GM18498 (cell line): Measurements from ENCODE around the gene UQCC5.

Source experiments
- ATAC-seq: cut with Tn5 transposase; IDR thresholded peaks from one replicate; pipeline ENCODE4 v1.9.1; 2021; ENCODE audit warnings: mild to moderate bottlenecking, moderate library complexity; ENCODE audit not compliant: unreplicated experiment

Gene UQCC5

DNA sequence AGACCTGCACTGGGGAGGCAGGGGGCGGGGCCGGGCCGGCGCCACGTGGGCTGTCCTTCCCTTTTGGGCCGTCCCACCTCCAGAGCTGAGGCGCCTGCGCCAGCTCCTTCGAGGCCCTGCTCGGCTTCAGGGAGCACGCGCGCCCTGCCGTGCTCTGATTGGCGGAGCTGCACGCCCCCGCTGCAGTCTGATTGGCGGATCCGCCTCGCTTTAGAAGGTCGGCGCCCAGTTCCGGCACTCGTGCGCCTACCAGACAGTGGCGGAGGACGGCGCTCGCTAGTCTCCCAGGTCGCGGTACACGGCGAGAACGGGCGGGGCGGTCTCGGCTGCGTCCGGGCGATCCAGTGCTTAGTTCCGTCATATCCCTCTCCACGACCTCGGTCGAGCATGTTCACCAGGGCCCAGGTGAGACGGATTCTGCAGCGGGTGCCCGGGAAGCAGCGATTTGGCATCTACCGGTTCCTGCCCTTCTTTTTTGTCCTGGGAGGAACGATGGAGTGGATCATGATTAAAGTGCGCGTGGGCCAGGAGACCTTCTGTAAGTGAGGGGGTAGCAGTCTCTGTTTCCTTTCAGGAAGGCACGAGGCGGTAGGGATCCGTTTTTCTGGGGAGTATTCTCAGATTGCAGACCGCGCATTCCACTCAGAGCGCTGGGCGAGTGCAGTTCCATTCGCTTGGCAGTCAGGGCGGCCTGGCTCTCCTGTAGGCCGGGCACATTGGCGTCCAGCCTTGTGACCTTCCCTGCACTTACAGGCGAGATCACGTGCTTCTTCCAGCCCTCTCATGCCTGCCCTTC, at the start of gene UQCC5:
Gene UQCC5 (plus strand): TSS at position 237 of the 796 bp plus-strand sequence. CDS start 151 bp downstream, at position 388.
- ATAC-seq = peak; percentile 84

GRCh38 chr3:52487050-52487787, 49.2 kb upstream of the UQCC5 start:
- no peak for ATAC-seq

DNA sequence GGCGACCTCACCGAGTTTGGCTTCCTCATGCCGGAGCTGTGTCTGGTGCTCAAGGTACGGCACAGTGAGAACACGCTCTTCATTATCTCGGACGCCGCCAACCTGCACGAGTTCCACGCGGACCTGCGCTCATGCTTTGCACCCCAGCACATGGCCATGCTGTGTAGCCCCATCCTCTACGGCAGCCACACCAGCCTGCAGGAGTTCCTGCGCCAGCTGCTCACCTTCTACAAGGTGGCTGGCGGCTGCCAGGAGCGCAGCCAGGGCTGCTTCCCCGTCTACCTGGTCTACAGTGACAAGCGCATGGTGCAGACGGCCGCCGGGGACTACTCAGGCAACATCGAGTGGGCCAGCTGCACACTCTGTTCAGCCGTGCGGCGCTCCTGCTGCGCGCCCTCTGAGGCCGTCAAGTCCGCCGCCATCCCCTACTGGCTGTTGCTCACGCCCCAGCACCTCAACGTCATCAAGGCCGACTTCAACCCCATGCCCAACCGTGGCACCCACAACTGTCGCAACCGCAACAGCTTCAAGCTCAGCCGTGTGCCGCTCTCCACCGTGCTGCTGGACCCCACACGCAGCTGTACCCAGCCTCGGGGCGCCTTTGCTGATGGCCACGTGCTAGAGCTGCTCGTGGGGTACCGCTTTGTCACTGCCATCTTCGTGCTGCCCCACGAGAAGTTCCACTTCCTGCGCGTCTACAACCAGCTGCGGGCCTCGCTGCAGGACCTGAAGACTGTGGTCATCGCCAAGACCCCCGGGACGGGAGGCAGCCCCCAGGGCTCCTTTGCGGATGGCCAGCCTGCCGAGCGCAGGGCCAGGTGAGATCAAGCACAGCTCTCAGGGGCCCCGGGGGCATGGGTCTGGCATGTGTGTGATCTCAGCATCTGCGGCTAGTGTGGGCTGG, 48.4 kb upstream of the UQCC5 start:
- ATAC-seq = no peak

DNA sequence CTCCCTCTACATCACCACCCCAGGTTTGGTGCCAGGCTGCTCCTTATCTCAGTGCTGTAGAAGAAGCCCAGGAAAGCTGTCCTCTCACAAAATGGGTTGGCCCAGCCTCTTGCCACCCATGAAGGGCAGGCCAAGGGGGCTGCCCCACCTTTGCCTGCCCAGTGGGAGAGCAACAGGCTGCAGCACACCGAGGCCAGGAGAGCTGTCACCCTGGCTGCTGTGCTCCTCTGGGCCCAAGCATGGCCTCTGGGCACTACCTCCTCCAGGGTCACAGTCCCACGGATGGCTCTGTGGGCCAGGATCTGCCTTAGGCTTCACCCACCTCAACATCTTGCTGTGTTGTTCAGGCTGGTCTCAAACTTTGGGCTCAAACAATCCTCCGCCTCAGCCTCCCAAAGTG, 47.7 kb upstream of the UQCC5 start:
- no peak for ATAC-seq

DNA sequence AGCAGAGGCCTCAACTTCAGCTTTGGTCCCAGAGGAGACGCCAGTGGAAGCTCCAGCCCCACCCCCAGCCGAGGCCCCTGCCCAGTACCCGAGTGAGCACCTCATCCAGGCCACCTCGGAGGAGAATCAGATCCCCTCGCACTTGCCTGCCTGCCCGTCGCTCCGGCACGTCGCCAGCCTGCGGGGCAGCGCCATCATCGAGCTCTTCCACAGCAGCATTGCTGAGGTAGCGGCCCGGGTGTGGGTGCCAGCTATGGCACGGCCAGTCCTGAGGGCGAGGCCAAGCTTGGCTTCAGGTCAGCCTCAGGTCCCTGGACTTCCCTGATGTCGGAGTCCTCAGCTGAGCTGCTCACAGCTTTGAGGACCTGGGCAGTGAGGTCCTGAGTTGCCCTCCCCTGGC, 47.0 kb upstream of the UQCC5 start:
- no peak for ATAC-seq

GRCh38 chr3:52490035-52490938, 46.1 kb upstream of the UQCC5 start:
- ATAC-seq = no peak

- ATAC-seq = no peak
Measured at GRCh38 chr3:52490939-52491526, 45.4 kb upstream of the UQCC5 start.

- ATAC-seq = no peak
Measured at GRCh38 chr3:52492059-52492458, 44.3 kb upstream of the UQCC5 start.

DNA sequence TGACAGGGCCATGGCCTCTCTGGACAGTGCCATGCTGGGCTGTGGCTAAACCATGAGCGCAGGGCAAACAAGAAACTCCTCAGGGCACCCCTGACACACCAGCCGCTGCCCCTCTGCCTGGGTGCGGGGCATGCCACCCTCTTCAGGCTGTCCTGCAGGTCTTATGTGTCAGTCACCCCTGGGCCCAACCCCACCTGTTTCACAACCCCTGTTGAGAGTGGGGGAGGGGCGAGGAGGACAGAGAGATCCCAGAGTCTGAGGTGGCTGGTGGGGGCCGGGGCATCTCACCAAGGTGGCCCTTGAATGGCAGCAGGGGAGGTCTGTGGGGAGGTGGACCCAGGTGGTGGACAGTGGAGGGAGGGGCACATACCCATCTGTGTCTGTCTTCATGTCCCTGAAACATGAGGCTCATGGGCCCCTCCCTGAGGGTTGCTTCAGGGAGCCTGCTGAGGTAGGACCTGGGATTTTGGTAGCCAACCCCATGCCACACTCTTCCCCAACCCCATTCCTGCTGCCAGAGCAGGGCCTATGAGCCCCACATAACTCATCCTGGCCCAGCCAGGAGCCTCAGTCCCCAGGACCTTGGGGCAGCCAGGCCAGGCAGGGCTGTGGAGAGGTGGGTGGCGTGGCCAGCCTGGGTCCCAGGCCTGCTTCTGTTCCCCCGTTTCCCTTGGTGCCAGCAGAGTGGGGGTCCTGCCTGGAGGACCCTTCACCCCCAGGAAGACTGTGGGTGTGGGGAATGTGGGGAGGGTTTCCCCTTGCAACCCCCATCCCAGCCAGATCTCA, 43.0 kb upstream of the UQCC5 start:
- ATAC-seq = no peak

- ATAC-seq = no peak
Measured at GRCh38 chr3:52494445-52494844, 42.0 kb upstream of the UQCC5 start.

DNA sequence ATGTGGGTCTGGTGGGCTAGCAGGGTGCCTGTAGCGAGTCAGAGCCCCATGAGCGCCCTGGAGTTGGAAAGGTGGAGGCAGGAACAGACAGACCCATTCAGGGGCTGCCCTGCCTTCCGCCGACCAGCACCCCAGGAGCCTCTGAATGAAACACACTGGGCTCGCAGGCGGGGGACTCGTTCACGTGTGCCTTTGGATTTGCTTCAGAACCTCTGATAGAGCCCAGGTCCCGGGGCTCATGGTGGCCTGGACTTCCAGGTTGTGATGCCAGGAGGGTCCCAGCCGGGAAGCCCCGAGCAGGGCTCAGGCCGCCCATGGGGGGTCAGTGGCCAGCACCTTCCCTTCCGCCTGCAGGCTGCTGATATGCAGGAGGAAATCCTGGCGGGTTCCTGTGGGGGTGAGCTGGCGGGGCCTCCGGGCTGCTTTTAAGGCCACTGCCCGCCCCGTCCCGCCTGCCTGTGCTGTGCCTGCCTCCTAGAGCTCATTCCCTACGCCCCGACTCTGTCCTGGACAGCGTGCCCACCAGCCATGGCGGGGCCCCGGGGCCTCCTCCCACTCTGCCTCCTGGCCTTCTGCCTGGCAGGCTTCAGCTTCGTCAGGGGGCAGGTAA, 41.4 kb upstream of the UQCC5 start, which contains the start of gene STAB1:
Gene STAB1 (plus strand): TSS at position 453 of the 610 bp plus-strand sequence. CDS start 76 bp downstream, at position 529.
- no peak for ATAC-seq

- no peak for ATAC-seq
Measured at GRCh38 chr3:52495777-52496602, 40.4 kb upstream of the UQCC5 start.

- no peak for ATAC-seq
Measured at GRCh38 chr3:52498137-52499054, 38.0 kb upstream of the UQCC5 start.

- ATAC-seq = no peak
Measured at GRCh38 chr3:52501046-52501445, 35.4 kb upstream of the UQCC5 start.

DNA sequence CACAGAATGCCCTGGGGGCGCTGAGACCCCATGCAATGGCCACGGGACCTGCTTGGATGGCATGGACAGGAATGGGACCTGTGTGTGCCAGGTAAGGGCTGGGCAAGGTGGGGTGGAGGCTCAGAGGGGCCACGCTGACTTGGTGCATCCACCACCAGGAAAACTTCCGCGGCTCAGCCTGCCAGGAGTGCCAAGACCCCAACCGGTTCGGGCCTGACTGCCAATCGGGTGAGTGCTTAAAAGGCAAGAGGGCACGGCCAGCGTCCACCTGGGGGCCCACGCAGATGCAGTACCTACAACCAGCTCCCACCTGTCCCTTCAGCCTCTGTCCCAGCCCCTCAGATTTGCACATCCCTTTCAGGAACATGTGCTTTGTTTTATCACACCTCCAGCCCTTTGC, 34.4 kb upstream of the UQCC5 start:
- ATAC-seq = no peak

DNA sequence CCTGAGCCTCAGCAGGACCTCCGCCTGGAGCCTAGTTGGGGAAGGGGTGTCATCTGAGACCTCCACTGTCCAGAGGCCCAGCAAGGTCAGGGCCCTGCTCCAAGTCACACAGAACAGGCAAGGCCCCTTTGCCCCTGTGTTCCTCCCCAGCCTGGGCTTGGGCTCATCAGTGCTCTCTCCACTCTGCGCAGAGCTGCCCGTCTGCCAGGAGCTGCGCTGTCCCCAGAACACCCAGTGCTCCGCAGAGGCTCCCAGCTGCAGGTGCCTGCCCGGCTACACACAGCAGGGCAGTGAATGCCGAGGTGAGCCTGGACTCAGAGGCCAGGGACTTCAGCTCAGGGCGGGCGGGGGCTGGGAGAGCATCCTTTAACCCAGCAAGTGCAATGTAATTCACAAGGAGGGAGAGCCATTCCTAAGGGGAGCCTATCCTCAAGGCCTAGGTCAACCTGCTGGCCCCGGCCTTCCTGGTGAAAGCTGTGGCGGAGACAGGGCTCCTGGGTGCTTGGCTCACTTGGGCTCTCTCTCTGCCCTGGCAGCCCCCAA, 33.5 kb upstream of the UQCC5 start:
- ATAC-seq = no peak
